Natural killer cell treated with Interleukin-12 subunit alpha and Interleukin-12 subunit beta and Interleukin-15 and Interleukin-18, amount 100 ng/mL, for 72 hours (primary cell): ENCODE data around the gene GOLGA8N. TPM values are rescaled to one million over a fixed set of nuclear protein-coding genes. Genes with fewer than 3 reads are reported as not detected.
A peak's percentile ranks its signal among the peaks of the same experiment; 100 is the strongest.
"Not testable (repeated sequence)": the region's sequence is repeated elsewhere in the genome, so short reads cannot be mapped to it uniquely, and the experiment has no call there.

Experiments used
- ATAC-seq, 2 donors: fragments of 150-1000 bp; cut with Tn5 transposase in 1 of 2; sonication (Bioruptor Pico), chemical (Tn5 transposase) in 1 of 2; 2 replicates each; pipeline ENCODE4 v1.10.0; 2021
- DNase-seq: peaks from one replicate; pipeline ENCODE4 v3.0.0; 2022; ENCODE audit warnings: low spot score
- H3K27ac Mint-ChIP-seq, 2 donors: 1 replicate in 1 of 2; 2 replicates in 1 of 2; pipeline ENCODE4 v1.8.0; 2022; ENCODE audit warnings: mixed read lengths in 2 of 2, mild to moderate bottlenecking in 1 of 2, moderate library complexity in 1 of 2
- H3K27me3 Mint-ChIP-seq, 2 donors: 1 replicate in 1 of 2; 2 replicates in 1 of 2; pipeline ENCODE4 v1.8.0; 2022; ENCODE audit warnings: mixed read lengths in 2 of 2
- H3K36me3 Mint-ChIP-seq: one replicate; pipeline ENCODE4 v1.8.0; 2022; ENCODE audit warnings: mixed read lengths
- H3K4me1 Mint-ChIP-seq, 2 donors: 1 replicate in 1 of 2; 2 replicates in 1 of 2; pipeline ENCODE4 v1.8.0; 2022; ENCODE audit warnings: low read depth in 2 of 2, mixed read lengths in 2 of 2, mild to moderate bottlenecking in 1 of 2
- H3K4me3 Mint-ChIP-seq: one replicate; pipeline ENCODE4 v1.8.0; 2022; ENCODE audit warnings: mixed read lengths
- H3K9me3 Mint-ChIP-seq: 2 replicates; pipeline ENCODE4 v1.8.0; 2022; ENCODE audit warnings: mixed read lengths
- total RNA-seq, 2 donors: library from RNA; stranded (reverse); gene quantifications; one replicate each; pipeline ENCODE4 v1.2.3, GENCODE V29; 2022

GOLGA8N gene
- 100 to 1,000 TPM in 1 of 2 donors, 10 to 100 TPM in 1; 65.7 to 150 TPM for total RNA-seq

DNA sequence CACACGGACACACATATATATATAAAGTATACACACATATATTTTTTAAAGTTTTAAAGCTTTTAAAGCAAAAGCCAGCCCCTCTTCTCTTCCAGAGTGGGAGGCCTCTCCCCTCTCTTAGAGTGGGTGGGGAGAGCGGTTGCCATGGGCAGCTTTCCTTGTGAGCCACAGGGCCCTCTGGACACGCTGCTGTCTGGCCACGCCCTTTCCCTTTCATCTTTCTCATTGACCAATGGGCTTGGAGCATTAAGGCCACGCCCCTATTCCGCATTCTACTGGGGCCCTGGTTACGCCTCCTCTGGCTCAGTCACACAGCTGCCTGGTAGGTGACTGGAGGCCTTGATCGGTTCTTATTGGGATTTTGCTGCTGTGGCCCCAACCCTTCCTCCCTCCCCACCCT is at the start of gene GOLGA8N:
Gene GOLGA8N (plus strand): TSS at position 306 of the 400 bp plus-strand sequence.
- not testable (repeated sequence) for ATAC-seq, H3K4me3 Mint-ChIP-seq, H3K27me3 Mint-ChIP-seq, H3K36me3 Mint-ChIP-seq, H3K9me3 Mint-ChIP-seq, DNase-seq, H3K27ac Mint-ChIP-seq, H3K4me1 Mint-ChIP-seq

DNA sequence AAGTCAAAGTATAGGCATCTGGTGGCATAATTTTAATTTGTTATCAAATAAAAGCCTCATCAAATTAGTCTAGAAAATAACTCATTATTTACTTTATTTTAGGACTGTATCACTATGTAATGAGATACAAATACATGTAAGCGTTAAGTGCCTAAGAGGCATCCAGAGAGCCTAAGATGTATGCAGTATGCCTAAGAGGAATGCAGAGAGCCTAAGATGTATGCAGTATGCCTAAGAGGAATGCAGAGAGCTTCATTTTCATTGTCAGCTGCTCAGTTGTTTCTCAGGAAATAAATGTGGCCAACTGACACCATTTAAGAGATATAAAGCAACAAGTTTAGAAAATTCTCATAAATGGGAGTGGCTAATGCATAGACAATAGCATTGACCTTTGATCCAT is 49.8 kb upstream of the GOLGA8N start:
- DNase-seq, H3K9me3 Mint-ChIP-seq: not testable (repeated sequence)

DNA sequence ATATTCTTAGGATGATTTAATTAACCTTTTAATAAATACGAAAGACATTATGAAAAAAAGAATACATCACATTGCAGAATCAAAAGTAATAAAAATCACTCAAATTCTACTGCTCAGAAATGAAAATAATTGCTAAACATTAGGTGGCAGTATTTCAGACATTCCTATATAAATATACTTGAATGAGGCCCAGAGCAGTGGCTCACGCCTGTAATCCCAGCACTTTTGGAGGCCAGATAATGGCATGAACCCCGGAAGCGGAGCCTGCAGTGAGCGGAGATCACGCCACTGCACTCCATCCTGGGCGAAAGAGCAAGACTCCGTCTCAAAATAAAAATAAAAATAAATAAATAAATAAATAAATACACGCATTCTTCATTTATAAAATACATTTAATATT is 48.1 kb upstream of the GOLGA8N start:
- not testable (repeated sequence) for DNase-seq, H3K27ac Mint-ChIP-seq, H3K9me3 Mint-ChIP-seq, H3K4me3 Mint-ChIP-seq, H3K36me3 Mint-ChIP-seq, H3K4me1 Mint-ChIP-seq, ATAC-seq, H3K27me3 Mint-ChIP-seq

More for the DNA sequence above, 49.8 kb upstream of the GOLGA8N start:
- H3K36me3 Mint-ChIP-seq, H3K4me1 Mint-ChIP-seq, H3K4me3 Mint-ChIP-seq, H3K27ac Mint-ChIP-seq, ATAC-seq, H3K27me3 Mint-ChIP-seq: not testable (repeated sequence)

DNA sequence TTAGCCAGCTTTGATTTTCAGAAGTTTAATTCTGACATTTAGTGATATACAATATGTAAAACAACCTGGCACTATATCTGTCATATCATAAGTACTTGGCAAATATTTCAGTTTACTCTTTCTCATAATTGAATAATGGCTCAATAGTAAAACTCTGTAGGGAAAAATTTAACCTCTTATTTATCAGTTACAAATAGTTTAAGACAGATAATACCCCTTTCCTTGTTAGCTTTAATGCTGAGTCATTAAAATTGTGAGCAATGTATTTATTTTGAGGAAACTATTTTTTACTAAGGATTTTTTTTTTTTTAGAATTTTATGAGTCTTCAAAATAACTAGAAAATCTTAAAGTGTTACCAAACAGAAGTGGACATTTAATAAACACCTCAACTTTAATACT is 38.7 kb upstream of the GOLGA8N start:
- H3K27ac Mint-ChIP-seq, H3K4me3 Mint-ChIP-seq, H3K4me1 Mint-ChIP-seq, ATAC-seq, H3K9me3 Mint-ChIP-seq, H3K27me3 Mint-ChIP-seq, DNase-seq, H3K36me3 Mint-ChIP-seq: not testable (repeated sequence)

DNA sequence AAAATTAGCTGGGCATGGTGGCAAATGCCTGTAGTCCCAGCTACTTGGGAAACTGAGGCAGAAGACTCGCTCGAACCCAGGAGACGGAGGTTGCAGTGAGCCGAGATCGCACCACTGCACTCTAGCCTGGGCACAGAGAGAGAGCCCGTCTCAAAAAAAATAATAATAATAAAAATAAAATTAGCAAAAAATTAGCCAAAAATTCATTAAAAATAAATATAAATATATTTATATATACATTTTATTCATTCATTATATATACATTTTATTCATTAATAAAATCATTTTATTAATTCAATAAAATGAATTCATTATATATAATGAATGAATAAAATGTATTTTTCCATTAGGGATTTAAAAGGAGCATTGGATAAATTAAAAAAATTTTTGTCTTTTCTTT is 31.1 kb upstream of the GOLGA8N start:
- DNase-seq, ATAC-seq, H3K9me3 Mint-ChIP-seq, H3K27me3 Mint-ChIP-seq, H3K36me3 Mint-ChIP-seq, H3K4me3 Mint-ChIP-seq, H3K27ac Mint-ChIP-seq, H3K4me1 Mint-ChIP-seq: not testable (repeated sequence)

DNA sequence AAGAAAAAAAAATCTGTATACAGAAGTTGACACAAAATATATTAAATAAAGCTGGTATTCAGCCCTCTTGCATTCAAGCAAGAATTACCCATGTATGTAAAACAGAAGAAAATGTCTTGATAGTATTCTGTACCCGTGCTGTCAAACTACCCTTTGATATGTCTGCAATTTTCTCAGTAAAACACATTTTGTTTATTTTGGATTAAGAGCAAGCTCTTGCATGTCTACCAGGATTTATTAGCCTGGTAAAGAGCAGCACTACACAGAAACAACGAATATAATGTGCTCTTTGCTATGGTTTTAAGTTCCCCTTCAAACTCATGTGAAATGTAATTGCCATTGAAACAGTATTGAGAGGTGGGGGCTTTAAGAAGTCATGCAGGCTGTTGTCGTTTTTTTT is 24.3 kb upstream of the GOLGA8N start:
- H3K36me3 Mint-ChIP-seq: not testable (repeated sequence)

DNA sequence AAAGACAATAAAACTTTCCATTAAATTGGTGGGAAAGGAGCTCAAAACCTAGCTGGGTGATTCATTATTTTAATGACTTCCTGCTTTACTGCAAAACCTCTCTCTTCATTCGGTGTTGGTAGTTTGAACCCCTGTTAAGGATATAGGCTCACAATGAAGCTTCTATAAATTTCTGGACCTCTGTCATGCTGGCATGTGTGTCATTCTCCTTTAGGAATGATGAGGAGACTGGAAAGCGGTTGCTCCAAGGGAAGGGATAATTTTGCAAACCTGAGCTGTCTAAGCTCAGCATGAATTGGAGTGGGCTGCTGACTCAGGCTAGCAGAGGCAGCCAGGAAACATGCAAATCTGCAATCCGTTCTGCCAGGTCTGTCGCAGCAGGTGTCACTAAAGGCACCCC is 14.8 kb upstream of the GOLGA8N start:
- ATAC-seq, H3K36me3 Mint-ChIP-seq, H3K9me3 Mint-ChIP-seq, H3K4me1 Mint-ChIP-seq, H3K27me3 Mint-ChIP-seq: not testable (repeated sequence)
- peak; percentile 32 for DNase-seq
- Mint-ChIP-seq H3K27ac (peak overlapping the region; percentile 81 to 83), H3K4me3 (peak overlapping the region; percentile 80)

More for the DNA sequence above, 24.3 kb upstream of the GOLGA8N start:
- not testable (repeated sequence) for H3K4me1 Mint-ChIP-seq, H3K4me3 Mint-ChIP-seq, H3K27ac Mint-ChIP-seq, H3K9me3 Mint-ChIP-seq, H3K27me3 Mint-ChIP-seq, ATAC-seq, DNase-seq

DNA sequence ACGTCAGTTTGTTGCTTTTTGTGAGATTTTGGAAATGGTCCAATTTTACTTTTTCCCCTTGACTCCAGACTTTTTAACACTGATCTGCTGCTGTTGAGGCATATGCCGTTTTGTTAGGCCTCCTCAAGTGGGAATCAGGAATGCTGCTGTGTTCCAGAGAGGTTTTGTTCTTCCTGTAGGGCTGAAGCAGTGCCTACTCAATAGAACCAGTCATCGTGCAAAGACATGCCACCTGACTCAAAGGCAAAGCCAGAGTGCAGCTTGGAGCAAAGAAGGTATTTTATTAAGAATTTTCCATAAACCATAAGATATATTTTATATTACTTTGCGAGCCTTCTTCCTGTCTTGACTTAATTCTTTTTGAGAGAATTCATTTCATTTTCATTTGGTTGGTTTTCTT is 7.4 kb upstream of the GOLGA8N start:
- not testable (repeated sequence) for DNase-seq, ATAC-seq, H3K9me3 Mint-ChIP-seq, H3K4me1 Mint-ChIP-seq, H3K27me3 Mint-ChIP-seq, H3K36me3 Mint-ChIP-seq, H3K4me3 Mint-ChIP-seq
- peak overlapping the region in 1 of 2 donors; percentile 73 for H3K27ac Mint-ChIP-seq

DNA sequence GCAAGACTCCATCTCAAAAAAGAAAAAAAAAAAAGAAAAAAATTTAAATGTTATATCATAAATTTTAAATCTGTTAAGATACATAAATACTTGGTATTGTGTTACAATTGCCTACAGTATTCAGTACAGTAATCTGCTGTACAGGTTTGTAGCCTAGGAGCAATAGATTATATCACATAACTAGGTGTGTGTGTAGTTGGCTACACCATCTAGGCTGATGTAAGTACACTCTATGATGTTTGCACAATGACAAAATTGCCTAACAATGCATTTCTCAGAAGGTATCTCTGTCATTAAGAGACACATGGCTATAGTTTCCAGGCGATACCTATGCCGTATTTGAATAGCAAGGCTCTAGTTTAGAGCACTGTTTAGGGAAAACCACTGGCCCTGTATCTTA is 16.3 kb downstream of the GOLGA8N start:
- not testable (repeated sequence) for H3K27me3 Mint-ChIP-seq, H3K4me3 Mint-ChIP-seq, H3K9me3 Mint-ChIP-seq, DNase-seq, H3K36me3 Mint-ChIP-seq, H3K27ac Mint-ChIP-seq, H3K4me1 Mint-ChIP-seq
- ATAC-seq: peak; percentile 9 to 36

DNA sequence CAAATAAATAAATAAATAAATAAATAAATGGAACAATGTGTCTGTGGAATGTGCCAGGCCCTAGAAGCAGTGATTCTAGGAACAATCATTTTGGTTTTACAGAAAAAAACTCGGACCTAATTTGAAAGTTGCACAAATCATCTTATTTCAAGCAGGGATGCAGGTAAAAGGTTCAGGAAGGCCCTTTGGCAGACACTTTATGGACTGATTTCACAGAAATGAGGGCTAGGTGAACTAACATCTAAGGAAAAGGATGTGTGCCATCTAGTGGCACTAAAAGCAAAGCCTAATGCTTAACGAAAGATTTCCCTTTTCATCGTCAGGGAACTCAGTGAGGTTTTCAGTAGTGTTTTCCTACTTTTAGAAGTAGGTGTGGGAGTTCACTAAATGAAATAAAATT is 17.5 kb downstream of the GOLGA8N start:
- not testable (repeated sequence) for H3K27ac Mint-ChIP-seq, H3K4me1 Mint-ChIP-seq, H3K36me3 Mint-ChIP-seq, H3K27me3 Mint-ChIP-seq, H3K9me3 Mint-ChIP-seq, ATAC-seq, H3K4me3 Mint-ChIP-seq, DNase-seq

DNA sequence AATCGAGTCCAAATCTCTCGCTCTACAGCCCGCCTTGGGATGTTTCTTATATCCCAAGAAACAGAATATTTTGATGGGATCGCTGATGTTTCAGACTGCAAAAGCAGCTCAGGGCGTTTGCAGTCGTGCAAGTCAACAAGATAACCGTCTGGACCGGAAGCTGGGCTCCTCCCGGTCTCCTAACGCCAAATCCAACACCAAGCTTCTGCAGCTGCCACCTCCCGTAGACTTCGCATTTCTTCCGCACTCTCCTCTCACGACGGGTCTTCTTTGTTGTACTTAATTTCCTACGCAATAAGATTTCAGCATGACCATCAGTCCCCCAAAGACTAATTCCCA is 21.4 kb downstream of the GOLGA8N start:
- not testable (repeated sequence) for H3K9me3 Mint-ChIP-seq

DNA sequence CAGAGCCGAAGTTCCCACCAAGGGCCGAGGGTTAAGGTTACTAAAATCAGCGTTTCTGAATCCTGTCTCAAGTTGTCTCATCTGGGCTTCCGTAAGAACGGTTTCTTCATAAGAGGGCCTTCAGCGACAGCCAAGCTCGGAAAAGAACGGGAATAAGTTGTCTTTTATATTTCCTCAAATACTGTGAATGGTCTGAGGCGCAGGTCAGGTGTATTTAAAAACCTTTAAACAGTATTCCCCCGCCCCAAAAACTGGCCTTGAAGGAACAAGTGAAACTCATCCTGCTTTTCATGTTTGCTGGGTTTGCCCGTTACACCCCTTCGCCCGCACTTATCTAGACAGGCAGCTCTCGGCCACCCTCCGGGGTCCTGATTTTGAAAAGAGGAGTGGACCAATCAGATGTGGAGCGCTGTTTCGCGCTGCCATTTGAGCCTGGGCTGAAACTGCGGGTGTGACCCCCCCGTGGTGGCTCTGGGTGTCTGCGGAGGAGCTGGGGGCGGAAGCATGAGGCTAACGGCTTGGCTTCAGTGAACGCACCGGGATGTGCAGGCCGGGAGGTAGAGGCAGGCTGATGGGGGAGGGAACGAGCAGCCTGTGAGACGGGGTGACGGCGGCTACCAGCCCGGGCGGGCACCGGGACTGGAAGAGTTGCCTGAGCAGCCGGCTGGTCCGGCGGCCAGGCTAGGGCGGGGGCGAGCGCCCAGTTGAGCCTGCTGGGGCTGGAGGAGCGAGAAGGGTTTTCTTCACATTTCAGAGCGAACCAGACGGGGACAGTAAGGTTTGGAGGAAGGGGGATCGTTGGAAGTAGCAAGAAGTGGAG is 22.0 kb downstream of the GOLGA8N start, which contains the start of gene ARHGAP11A:
Gene ARHGAP11A (plus strand): TSS at position 454 of the 820 bp plus-strand sequence. CDS start 708 bp downstream, outside the sequence.
- peaks cover 13 to 26% of the 10 kb centered on the region in 2 donors for H3K4me1 Mint-ChIP-seq
- H3K27ac Mint-ChIP-seq: peak within 1 kb of the TSS; percentile 90 to 97
- DNase-seq (peak; percentile 87), ATAC-seq (peak; percentile 93 to 94)
- H3K27me3 Mint-ChIP-seq, H3K9me3 Mint-ChIP-seq: not testable (repeated sequence)
- H3K36me3 Mint-ChIP-seq: peaks cover 15% of the 10 kb centered on the region
- H3K4me3 Mint-ChIP-seq: peak within 1 kb of the TSS; percentile 94

More for the DNA sequence above, 21.4 kb downstream of the GOLGA8N start:
- H3K27ac Mint-ChIP-seq: peak overlapping the region; percentile 90 to 97
- not testable (repeated sequence) for H3K27me3 Mint-ChIP-seq, DNase-seq
- peaks cover 15% of the 10 kb centered on the region for H3K36me3 Mint-ChIP-seq
- peaks cover 13 to 26% of the 10 kb centered on the region in 2 donors for H3K4me1 Mint-ChIP-seq
- peak; percentile 21 to 48 for ATAC-seq
- peak overlapping the region; percentile 94 for H3K4me3 Mint-ChIP-seq

DNA sequence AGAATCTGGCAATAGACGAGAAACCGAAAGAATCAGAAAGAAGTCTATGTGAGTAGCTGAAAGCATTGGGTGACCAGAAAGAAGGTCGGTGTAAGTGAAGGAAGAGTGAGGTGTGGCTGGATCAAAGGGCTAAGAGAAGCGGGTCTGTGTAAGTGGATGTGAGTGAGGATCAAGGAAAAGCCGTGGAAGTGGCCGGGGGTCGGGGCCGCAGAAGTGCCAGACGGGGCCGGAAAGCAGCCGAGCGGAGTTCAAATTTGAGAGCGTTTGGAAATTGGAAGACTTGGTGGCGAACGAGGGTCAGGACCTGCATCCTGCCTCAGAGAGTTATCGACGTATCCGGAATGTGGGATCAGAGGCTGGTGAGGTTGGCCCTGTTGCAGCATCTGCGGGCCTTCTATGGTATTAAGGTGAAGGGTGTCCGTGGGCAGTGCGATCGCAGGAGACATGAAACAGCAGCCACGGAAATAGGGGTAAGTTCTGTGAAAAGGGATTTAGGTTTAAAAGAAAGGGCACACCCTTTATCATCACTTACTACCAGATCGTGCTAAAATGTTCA is 22.7 kb downstream of the GOLGA8N start:
- not testable (repeated sequence) for H3K9me3 Mint-ChIP-seq, DNase-seq, H3K27me3 Mint-ChIP-seq
- Mint-ChIP-seq H3K4me3 (peak overlapping the region; percentile 94), H3K27ac (peak overlapping the region; percentile 90 to 97), H3K36me3 (peaks cover 15% of the 10 kb centered on the region), H3K4me1 (peaks cover 13 to 26% of the 10 kb centered on the region in 2 donors)
- peak; percentile 58 to 62 for ATAC-seq

DNA sequence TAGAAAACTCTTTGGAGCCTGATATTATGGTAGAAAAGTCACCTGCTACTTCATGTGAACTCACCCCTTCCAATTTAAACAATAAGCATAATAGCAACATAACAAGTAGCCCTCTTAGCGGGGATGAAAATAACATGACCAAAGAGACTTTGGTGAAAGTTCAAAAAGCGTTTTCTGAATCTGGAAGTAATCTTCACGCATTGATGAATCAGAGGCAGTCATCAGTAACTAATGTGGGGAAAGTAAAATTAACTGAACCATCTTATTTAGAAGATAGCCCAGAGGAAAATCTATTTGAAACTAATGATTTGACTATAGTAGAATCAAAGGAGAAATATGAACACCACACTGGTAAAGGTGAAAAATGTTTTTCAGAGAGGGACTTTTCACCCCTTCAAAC is 43.2 kb downstream of the GOLGA8N start:
- H3K4me3 Mint-ChIP-seq: no peak overlapping the region
- DNase-seq: no peak
- H3K4me1 Mint-ChIP-seq: peaks cover 0 to 3% of the 10 kb centered on the region in 2 donors
- peaks cover 2 to 3% of the 10 kb centered on the region in 2 donors for H3K27me3 Mint-ChIP-seq
- no peaks in the 10 kb centered on the region for H3K9me3 Mint-ChIP-seq
- no peak for ATAC-seq
- H3K27ac Mint-ChIP-seq: no peak overlapping the region
- peaks cover 34% of the 10 kb centered on the region for H3K36me3 Mint-ChIP-seq
